Measurements from ENCODE around the gene ATXN2.
A peak's percentile ranks its signal among the peaks of the same experiment; 100 is the strongest.
"Not testable (repeated sequence)": the region's sequence is repeated elsewhere in the genome, so short reads cannot be mapped to it uniquely, and the experiment has no call there.

Gene ATXN2

DNA sequence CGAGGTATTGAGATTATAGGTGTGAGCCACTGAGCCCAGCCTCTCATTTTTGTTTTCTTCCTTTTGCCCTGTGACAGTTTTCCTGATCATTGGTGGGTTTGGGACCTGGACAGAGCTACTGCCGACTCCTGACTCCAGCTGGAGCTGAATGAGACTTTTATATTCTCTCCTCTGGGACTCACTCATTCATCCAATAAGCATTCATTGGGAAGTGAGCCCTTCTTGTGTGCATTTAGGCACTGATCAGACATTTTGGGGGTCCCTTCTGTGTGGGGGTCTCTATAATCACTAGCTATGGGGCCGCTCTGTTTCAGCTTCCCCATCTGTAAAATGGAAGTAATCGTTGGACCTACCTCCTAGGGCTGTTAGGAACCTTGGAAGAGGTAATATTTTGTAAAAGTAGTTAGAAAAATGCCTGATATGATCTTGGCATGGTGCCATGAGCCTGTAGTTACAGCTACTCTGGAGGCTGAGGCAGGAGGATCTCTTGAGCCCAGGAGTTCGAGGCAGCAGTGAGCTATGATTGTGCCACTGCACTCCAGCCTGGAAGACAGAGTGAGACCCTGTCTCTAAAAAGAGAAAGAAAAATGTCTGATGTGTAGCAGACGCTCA is 186.2 kb downstream of the ATXN2 start:
- DNase-seq: no peak

GRCh38 chr12:111412007-111412829 is 186.9 kb downstream of the ATXN2 start:
- no peak for DNase-seq

DNA sequence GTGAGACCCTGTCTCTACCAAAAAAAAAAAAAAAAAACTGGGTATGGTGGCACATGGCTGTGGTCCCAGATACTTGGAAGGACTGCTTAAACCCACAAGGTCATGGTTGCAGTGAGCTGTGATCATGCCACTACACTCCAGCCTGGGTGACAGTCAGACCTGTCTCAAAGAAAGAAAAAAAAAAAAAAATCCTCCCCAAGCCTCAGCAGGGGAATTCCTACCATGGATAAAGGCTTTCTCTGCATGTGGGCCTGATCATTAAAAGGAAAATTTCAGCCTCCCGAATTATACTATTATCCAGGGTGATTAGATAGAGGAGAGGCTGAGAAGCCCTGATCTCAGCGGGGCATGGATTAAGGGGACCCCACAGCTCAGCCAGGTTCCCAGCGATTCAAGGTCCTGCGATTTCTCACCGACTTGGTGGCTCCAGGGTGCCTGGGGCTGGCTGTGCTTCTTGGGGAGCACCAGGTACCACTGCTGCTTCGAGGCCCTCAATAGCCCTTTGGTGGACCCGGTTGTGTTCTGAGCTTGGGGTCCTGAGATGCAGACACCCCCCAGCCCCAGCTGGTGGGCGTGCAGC is 187.8 kb downstream of the ATXN2 start:
- no peak for DNase-seq

DNA sequence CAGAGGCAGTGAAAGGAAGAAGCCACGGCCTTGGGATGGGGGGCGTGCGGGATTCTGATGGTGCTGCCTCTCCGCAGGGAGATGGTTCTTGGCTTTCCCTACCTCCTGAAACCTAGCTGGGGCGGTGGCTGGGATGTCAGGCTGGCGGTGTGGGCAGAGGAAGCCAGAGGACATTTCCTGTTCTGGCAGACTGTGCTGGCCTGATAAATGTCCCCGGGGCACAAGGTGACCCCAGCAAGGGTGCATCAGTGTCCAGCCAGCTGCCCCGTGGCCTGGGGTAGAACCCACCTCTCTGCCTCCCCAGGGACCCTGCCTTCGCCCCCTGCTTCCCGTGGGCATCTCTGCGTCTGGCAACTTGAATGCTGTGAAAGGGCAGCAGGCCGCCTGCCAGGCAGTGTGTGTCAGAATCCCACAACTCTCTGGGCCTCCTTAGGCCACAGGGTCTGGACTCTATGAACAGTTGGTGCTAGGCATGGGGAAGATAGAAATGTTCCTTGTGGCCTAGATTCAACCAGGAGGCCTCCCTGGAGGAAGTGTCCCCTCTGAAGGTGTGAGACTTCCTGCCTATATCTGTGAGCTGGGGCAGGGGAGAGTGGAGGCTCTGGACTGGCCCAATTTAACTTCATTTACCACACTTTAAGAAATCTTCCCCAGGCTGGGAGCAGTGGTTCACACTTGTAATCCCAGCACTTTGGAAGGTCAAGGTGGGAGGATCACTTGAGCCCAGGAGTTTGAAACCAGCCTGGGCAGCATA is 188.5 kb downstream of the ATXN2 start:
- DNase-seq: no peak

- peak; percentile 53 for DNase-seq
Observed at GRCh38 chr12:111409780-111410430, 189.2 kb downstream of the ATXN2 start.

GRCh38 chr12:111409403-111409779 is 189.7 kb downstream of the ATXN2 start:
- DNase-seq: no peak

DNA sequence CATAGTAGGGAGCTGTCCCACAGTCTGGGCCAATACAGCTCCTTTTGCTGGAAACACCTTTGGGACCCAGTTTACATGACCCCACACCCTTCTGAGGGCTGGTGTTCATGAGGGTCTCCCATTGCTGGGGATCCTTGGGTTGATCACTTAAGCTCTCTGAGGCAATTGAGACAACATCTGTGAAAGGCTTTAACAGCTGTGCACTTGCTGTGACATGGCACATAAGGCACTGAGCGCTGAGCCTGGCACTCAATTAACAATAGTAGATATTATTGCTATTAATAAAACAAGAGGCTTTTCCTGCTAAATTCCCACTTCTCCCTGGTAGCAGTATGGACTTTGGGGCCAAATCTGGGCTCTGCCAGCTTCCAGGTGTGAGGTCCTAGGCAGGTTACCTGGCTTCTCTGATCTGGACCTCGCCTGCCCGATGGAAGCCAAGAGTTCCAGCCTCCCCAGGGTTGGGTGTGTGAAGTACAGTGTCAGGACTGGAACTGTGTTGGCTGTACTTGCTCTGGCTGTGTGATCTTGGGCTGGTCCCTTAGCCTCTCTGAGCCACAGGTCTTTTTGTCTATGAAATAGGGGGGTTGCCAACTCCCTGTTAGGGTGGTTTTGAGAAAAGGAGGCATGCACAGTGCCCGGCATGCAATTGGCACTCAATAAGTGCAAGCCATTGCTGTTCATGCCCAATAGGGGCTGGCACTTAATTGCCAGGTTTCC is 190.3 kb downstream of the ATXN2 start:
- DNase-seq: no peak

DNA sequence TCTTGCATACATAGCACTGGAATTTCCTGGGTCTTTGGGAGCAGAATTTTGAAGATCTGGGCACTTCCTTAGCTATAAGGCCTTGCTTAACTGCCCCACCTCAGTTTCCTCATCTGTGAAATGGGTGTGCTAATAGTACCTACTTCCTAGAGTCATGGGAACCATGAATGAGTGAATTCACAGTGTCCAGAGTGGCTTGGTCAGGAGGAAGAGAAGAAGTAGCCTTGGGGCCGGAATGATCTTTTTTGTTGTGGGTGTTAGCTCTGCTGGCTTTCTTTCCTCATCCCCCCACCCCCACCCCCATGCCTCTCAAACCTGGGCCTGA is 191.0 kb downstream of the ATXN2 start:
- DNase-seq: no peak

DNA sequence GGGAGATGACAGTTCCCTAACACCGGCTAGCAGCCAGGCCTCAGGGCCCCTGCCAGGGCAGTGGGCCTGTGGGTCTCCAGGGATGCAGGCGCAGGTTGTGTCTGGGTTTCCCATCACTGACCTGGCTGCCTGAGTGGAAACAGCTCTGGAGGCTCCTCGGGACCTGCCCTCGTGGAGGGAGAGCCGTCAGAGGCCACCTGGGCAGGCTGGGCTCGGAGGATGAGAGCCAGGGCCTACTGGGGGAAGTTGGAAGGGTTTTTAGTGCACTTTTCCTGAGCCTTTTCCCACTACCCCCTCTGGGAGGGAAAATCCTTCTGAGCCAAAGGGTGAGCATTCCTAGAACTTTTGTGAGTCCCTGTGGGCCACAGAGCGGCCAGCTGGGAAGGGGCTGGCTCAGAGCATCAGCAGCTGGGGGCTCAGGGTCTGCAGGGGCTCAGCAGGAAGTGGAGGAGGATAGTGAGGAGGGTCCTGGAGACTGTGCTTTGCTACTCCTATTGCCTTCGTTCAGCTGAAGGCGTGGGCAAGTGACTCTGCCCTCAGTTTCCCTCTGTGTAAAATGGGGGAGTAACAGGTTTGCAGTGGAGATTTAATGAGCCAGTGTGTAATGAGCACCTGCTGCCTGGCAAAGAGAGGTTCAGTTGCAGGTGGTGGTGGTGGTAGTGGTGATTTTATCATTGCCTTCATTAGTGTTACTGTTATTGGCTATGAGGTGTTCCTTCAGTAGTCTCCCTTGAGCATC is 191.6 kb downstream of the ATXN2 start:
- DNase-seq: no peak

DNA sequence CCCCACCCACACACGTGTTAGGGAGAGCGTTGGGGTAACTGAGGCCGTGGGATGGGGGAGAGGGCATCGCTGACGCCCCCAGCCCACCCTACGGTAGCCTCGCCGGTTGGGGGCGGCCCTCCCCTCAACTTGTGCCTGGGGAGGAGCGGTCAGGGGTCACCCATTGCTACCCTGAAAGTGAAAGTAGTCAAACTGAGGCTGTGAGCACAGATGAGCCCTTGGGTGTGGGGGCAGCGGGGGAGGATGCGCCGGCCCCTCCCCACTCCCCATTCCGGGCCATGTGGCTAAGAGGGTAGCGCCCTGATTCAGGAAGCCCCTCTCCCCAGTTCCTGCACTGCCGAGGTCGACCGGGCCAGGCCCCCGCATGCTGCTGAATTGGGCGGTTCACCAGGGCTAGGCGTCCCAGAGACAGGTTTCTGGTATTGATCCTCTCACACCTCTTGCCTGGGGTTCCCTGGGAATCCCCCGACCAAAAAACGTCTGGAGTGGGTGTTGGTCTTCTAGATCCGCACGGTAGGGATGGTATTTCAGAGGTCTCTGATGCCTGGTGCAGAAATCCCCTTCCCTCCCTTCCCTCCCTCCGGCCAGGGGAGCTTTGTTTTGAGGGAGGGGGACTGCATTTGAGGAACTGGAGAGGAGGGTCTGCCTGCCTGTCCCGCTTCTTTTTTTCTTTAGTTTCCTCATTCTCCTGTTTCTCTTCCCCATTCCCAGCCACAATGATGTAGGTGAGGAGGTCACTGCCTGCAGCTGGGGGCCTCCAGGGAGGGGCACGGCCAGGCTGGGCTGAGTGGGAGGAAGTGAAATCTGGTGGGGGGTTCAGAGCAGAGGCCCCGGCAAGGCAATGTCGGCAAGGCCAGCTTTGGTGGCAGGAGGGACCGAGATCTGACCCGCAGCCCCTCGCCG is 192.4 kb downstream of the ATXN2 start:
- peak; percentile 48 for DNase-seq

DNA sequence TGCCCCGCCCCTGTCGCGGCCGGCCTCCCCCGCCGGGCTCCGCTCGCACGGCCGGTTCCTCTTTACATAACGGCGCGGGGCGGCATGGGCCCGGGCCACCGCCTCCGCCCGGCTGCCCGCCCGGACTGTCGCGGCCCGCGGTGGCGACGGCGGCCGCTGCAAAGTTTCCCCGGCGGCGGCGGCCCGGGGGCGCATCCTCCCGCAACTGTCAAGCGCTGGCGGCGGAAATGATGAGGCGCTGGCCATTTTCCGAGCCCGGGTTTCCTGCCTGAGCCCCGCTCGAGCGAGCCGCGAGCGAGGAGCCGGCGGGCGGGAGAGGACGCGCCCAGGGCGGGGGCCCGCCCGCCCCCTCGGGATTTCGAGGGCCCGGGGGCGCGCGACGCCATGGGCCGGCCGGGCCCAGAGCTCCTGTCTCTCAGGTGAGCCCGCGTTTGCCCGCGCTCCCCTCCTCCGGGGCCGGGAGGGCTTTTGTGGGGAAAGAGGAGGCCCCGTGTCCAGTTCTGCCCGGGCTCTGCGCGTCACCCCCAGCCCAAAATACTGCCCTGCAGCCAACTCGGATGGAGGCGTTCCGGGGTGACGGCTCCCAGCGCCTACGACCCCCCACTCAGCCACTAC is 193.1 kb downstream of the ATXN2 start, which contains the start of gene SH2B3:
SH2B3 (plus strand) TSS at position 65 of the 615 bp plus-strand sequence. CDS start 12,223 bp downstream, outside the sequence.
- DNase-seq: peak; percentile 78

- DNase-seq: peak; percentile 100
Observed at GRCh38 chr12:111405149-111405858, 193.8 kb downstream of the ATXN2 start.

- DNase-seq: peak; percentile 81
Observed at GRCh38 chr12:111404362-111405148, 194.6 kb downstream of the ATXN2 start.

- not testable (repeated sequence) for DNase-seq
Observed at GRCh38 chr12:111402490-111402824, 196.7 kb downstream of the ATXN2 start.
